HG02970 (cell line): ENCODE data around the gene FBF1.

ENCODE experiments used
- ATAC-seq: cut with Tn5 transposase; IDR thresholded peaks from one replicate; pipeline ENCODE4 v1.9.1; 2021; ENCODE audit warnings: mild to moderate bottlenecking, moderate library complexity, moderate number of reproducible peaks; ENCODE audit not compliant: unreplicated experiment, low FRiP score

Gene FBF1

DNA sequence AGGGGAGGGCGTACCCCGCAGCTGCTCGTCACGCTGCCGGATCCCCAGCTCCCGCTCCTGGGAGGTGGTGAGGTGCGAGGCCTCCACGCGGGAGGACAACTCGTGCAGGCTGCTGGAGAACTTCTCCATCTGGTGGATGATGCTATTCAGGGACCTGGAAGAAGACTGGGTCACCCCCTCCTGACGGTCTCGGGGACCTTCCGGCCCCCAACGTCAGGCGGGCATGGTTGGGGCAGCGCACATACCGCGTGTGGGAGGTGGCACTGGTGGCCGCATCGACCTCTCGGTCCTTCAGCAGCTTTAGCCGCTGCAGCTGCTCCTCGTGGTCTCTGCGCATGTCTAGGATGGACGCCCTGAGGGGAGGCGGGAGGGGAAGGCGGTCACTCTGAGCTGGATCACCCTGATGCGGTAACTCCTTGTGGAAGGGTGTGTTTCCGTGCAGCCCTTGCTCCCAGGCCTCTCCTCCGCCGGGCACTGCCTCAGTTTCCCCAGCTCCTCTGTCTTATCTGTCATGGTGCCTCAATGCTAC is 22.9 kb downstream of the FBF1 start:
- no peak for ATAC-seq

DNA sequence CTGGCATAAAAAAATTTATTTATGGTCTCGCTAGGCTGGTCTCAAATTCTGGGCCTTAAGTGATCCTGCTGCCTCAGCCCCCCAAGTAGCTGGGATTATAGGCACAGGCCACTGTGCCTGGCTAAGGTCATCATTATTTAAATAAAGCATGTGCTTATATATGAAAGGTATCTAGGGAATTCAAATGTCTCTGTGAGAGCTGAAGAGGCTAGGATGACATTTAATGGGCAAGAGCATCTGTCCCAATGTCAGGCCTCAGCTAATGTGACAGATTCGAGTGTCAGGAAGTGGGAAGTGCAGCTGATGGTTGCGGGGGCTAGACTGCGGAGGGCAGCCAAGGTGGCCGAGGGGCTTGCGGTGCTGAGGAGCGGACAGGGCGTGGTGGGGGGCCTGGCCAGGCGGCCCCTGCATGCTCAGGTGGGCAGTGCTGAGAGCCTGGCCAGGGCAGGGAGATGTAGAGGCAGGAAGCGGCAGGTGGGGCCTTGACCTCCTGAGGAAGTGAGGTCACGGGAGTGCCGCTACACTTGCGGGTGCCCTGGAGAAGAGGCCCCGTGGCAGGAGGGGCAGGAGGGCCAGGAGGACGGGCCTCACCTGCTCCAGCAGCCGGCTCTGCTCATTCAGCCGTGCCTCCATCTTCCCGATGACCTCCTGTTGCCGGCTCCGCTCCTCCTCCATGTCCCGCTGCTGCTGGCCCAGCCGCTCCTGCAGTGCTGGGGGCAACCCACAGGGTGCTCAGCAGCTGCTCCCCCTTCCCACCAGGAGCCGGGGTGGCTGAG is 23.5 kb downstream of the FBF1 start:
- ATAC-seq: no peak

DNA sequence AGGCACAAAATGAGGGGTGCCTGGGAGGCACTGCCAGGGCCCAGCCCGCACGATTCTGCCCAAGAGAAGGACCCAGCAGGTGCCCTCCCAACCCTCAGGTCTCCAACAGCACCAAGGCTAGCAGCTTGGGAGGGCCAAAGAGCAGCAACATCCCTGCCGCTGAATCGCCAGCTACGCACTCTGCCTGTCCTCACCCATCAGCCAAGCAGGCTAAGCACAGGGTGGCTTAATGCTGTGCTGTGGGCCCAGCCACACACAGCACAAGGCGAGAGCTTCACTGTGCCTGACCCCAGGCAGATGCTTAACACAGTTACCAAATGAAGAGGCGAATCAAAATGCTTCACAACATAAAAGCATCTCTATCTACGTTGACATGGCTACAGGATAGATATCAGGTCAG is 25.6 kb downstream of the FBF1 start:
- no peak for ATAC-seq

DNA sequence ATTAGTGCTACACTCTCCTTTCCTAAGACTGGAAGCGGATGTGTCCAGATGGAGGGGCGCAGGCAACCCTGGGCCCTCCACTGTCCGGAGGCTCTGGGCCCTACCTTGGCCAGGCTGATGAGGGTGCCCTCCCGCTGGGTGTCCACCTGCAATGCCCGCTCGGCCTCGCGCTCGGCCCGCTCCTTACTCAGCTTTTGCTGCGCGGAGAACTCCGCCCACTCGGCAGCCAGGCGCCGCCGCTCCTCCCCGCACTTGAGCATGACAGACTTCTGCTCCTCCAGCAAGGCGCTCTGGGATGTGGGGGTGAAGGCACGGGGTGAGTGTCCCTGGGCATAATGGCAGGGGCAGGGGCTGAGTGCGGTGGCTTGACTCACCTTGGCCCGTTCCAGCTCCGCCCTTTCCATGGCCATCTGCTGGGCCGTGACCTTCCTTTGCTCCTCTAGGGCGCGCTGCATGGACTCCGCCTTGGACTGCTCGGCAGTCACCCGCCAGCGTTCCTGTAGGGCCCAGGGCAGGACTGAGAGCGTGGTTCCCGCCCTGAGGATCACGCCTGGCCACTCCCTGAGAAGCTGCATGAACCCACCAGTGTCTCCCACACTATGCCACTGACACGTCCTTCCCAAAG is 26.1 kb downstream of the FBF1 start:
- no peak for ATAC-seq

DNA sequence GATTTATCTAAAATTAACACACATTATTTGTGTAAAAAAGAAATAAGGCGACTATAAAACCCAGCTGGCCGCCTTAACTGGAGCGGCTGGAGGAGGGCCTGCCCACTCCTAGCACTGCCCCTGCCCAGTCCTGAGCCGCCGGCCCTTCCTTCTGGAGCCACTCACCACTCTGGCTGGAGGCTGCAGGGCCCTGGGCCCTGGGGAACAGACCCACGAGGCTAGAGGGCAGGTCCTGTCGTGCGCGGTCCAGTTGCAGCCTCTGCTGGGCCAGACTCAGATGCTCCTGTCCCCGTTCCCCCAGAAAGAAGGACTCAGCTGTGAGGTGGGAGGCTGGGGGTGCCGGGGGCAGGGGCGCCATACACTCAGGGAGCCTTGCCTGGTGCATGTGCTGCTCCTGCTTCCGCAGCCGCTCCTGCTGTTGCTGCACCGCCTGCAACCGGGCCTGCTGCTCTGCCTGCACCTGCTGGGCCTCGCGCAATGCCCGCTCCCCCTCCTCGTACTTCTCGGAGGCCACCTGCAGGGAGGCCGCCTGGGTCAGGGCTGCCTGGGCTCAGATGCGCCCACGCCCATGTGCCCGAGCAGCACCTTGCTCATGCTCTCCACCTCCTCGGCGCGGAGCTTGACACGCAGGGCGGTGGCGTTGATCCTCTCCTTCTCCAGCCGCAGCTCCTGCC is 27.2 kb downstream of the FBF1 start:
- no peak for ATAC-seq

DNA sequence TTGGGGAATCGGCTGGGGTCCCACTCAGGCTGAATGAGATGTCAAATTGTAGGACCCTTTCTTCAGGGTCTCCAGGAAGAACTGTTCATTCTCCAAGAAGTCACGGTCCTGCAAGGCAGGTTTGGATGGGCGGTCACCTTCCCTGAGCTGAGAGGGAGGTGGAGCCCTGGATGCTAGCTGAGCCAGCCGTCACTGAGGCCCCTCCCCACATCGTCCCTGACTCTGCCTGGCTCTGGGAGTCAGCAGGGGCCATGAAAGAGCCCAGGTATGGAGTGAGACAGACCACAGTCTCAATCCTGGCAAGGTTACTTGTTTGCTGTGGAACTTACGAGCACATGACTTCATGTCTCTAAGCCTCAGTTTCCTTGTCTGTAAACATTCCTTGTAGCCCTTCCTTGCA is 30.1 kb downstream of the FBF1 start:
- no peak for ATAC-seq

DNA sequence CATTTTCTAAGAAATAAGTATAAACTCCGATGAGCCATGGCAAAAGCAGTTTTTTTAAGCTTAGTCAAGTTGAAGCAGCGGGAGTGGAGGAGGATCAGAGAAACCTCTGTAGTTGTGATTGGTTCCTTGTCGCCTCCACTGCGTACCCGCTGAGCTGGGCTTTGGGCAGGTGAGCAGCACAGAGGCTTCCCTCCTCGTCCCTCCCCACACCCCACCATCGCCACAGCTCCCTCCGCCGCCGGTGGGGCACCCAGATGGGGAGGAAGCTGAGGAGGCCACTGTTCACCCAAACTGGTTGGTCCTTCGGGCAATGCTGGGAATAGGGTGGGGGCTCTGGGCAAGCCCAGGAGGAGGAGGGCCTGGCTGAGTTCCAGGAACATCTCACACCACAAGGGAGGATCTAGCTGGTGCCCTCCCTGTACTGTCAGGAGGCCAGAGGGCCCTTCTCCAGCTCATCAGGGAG is 31.0 kb downstream of the FBF1 start:
- no peak for ATAC-seq

DNA sequence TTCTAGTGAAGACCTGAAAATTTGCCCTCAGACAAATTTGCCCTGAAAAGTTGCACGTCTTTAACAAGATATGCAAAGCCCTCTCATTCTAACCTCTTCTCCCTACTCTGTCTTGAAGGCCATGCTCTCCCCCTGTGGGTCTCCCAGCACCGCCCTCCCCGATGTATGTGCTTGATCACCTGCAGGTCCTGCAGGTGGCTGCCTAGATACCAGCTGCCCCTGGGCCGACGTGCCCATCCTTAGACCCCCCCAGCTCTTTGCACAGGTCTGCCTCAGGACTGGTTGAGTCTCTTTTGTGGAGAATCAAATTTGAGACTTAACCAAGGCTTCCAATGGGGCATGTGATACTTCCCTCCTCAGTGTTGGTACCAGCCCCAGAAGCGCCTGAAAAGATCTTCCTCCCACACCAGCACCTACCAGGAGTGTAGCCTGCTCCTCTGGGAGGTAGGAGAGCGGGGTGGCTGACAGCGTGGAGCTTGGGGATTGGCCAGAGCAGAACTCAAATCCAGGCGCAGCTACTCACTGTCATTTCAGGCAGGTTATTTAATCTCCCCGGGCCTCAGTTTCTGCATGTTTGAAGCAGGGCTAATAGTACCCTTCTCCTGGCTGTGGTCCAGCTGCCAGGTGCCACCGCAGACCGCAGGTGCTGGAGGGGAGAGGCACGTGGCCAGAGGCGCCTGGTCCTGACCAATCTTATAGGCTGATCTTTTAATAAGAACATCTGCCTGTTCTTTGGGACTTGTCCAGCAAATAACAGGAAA is 31.6 kb downstream of the FBF1 start:
- no peak for ATAC-seq

DNA sequence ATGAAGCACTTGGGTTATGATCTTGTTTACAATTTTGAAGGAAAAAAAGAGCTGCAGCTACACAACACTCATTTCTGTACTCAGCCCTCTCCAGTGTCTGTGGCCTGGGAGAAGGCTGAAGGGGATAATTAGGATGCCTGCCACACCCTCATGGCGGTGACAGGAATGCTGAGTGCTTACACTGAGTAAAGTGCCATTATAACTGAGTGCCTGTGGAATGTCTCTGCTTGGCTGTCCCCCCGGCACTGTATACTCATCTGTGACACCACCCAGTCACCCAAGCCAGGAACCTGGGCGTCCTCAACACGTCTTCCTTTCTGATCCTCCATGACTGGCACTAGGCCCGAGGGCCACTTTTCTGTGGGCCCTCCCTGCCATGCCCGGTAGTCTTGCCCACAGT is 32.6 kb downstream of the FBF1 start:
- no peak for ATAC-seq

DNA sequence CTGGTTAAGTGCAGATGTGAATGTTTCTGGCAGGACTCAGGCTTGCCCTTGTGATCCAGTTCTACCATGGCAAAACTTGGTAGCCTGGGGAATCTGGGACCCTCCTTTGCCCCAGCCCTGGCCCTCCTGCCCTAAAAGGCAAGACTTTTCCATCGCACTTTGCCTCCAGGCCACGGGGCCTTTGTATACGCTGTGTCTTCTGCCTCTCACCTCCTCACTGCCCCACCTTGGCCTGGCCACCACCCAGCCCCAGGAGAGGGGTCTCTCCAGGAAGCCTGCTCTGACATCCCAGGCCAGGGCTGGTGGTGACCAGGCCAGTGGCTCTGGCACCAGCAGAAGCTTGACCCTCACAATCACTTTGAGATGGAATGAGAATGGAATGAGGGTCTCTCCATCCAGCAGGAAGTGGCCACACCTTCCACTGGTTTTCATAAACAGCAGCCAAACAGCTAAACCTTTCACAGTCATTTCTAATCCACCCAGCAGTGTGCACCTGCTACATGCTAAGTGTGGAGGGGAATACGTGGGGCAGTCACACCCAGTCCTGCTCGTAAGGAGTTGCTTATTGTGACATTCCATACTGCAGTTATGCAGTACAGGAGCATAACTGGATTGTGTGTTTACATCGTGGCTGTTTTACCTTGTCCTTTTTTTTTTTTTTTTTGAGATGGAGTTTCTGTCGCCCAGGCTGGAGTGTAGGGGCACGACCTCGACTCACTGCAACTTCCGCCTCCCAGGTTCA is 34.5 kb downstream of the FBF1 start:
- no peak for ATAC-seq

DNA sequence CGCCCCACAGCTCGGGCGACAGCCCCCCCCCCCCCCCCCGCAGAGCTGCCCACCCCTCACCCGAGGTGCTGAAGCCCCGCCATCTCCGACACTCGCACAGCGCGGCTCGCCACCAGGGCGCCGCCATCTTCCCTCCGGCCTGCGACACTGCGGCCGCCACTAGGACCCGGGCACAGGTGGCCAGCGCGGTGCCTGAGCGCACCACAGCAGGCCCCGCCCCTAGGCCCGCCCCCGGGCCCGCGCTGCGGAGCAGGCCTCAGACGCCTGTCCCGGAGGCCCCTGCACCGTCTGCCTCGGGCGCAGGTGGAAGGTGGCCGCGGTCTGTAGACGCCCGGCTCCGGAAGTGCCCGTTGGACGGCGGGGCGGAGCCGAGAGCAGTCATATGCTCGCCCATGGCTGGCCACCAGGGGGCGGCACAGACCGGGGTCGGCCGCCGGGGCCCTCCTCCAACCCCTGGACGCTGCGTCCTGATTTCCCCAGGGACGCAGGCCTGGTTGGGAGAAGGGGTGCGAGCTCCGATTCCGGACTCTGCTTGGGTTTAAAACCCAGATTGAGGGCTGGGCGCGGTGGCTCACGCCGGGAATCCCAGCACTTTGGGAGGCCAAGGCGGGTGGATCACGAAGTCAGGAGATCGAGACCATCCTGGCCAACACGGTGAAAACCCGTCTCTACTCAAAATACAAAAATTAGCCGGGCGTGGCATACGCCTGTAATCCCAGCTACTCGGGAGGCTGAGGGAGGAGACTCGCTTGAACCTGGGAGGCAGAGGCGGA is 35.9 kb downstream of the FBF1 start, which contains the start of gene MRPL38:
TSS of gene MRPL38 (minus strand) at position 136 of the 773 bp plus-strand sequence. CDS start at position 127, 9 bp downstream.
- ATAC-seq: peak; percentile 97

DNA sequence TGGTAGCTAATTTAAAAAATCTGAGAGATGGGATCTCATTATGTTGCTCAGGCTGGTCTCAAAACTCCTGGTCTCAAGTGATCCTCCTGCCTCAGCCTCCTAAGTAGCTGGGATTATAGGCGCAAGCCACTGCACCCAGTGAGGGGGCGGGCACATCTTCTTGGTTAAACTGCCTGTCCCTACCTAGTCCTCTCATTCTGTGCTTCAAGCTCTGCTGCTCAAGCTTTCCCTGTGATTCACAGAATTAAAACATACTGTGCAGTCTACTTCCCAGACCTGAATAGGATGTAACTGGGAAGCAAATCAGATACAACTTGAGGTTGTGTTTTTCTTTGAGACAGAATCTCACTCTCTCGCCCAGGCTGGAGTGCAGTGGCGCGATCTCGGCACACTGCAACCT is 38.4 kb downstream of the FBF1 start:
- no peak for ATAC-seq

DNA sequence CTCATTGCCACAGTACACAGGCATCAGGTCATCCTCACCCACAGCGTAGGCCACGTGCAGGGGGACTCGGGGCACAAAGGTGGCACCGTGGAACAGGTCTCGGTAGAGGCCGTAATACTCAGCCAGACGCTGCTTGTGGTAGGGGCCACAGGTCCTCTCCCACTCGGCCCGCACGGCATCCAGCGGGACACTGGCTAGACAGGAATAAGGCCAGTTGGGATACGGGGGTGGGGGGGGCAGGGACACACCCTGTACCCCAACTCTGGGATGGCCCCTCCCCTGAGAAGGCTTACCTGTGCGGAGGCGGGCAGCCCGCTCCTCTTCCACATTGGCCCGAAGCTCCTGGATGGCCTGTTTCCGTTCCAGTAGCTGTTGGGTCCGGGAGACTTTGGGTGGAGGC is 39.1 kb downstream of the FBF1 start:
- no peak for ATAC-seq

DNA sequence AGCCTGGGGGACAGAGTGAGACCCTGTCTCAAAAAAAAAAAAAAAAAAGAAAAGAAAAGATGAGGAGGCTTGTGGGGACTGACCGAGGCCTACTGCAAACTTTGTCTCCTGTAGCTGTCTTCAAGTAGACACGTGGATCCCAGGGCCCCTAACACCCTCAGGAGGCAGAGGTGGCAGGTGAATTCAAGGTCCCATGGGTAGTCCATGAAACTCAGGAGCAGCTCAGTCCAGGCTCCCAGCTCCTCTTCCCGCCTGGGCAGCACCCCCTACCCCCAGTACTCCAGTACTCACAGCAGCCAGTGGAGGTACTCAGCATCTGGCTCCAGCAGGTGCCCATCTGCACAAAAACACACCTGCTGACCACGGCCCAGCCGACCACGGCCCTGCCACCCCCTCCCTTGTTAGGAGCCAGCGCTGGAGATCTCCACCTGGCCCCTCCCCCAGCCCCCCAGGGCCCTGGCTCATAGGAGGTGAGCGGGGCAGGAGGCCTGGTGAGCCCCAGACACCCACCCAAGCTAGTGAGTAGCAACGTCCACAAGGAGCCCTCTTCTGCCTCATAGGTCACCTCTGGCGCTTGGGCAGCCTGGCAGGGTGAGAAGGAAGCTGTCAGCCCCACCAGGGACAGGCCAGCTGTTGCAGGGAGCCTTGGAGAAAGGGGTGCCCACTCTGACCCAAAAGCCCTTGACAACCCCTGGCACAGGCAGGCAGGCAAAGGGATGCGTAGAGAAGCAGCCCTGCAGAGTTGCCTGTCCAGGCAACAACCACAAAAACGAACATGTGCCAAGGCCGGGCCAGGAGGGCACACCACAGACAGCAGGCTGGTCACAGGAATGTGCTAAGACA is 39.9 kb downstream of the FBF1 start:
- ATAC-seq: no peak

DNA sequence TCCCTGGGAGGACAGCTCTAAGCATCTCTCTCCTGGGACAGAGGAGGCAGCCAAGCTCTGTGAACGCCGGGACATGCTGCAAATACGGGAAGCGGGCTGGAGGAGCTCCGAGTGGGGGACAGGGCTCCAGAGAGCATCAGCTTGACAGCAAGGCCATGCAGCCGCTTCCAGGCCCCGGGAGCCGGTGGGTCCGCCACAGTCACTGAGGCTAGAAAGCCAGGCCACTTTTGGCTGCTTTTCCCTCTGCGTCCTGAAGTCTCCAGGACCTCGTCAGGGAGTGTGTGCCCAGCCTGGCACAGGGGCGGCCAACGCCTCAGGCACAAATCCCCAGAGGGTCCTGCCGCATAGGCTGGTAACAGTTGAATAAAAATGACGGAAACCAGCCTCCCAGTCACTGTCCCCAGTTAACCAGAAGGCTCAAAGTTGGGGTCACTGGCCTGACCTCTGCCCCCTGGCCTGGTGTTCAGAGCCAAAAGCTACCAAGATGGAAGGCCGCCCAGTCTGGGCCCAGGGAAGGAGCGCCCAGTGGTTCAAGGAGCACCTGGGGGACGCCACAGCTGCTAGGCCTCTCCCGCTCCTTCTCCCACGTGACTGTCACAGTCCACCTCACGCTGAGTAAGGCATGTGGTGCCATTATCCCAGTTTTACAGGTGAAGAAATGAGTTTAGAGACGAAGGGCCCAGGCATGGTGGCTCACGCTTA is 40.9 kb downstream of the FBF1 start:
- no peak for ATAC-seq

DNA sequence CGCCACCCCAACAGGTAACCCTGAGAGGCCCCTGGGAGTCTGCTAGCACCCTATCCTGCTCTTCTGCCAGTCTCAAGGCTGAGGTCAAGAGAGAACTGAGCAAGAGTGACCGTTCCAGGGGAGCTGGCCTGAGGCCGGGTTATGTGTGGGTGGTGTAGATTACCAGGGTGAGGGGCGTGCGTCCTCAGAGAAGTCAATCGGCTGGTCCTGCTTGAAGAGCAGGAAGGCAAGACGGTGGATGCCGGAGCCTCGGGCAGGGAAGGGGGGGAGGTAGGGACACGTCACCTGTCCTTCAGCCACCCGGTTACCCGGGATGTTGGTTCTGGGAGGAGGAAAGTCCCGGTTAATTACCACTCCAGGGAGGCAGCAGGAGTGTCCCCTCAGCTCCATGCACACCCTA is 41.5 kb downstream of the FBF1 start:
- no peak for ATAC-seq

DNA sequence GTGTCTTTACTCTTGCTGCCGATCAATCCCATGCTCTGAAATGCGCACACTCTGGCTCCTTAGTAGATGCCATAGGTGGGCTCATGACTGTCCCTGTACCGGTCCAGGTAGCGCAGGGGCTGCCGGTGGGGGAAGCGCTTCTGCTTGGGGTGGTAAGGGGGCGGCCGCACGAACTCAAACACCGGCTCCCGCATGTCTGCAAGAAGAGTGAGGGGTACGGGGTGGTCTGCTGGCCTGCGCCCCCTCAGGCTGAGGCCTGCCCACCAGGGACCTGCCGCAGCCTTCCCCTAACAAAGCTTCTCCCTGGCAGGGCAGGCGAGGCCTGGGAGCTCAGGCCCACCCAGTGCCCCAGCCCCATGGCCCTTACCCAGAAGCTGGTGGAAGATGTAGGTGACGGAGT is 42.1 kb downstream of the FBF1 start:
- ATAC-seq: no peak

DNA sequence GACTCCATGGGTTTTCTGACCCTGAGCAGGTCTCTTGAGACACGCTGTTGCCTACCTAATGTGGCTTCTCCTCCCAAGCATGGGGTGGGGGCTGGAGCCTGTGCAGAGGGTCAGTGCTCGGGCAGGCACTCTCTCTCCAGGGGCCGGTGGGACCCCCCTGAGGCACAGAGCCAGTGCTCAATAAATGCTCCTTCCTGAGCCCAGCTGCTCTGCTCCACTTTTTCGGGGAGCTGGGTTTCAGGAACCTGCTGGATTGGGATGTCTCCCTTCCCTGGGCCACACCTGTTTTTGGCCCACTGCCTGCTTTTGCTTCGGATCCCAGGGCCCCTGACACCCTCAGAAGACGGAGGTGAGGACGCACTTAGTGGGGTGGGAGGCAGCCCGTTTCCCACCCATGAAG is 42.8 kb downstream of the FBF1 start:
- no peak for ATAC-seq
